ENCODE measurements around the gene BRICD5.

Gene BRICD5

DNA sequence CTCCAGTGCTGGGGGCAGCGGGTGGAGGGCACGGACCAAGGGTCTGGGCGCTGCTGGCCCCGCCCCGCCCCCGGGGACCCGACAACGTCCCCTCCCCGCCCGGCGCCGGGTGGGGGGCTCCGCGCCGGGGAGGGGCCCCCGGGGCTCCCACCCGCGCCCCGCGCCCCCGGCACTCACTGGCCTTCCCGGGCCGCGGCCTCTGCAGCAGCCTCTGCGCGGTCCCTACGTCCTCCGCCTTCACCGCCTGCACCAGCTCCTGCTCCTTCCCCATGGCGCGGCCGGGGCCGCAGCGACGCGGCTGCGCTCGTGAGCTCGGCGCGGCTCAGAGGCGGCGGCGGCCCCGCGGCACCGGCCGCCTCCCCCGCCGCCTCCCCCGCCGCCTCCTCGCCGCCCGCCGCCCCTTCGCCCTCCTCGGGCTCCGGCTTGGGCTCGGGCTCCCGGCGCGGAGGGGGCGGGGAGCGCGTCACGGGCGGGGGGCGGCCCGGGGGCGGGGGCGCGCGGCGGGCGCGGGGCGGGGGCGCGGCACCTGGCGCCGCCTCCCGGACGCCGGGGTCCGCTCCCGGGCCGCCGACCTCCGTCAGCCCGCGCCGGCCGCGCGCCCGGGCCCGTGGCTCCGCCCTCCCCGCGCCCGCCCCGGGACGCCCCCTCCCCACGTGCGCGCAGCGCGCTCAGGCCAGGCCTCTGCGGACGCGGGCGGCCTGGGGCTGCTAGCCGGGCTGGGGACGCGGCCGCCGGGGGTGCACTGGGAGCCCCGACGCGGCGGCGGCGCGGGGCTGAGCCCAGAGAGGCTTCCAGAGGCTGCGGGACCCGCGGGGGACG is 14.3 kb downstream of the BRICD5 start, which contains the start of gene CASKIN1:
TSS of gene CASKIN1 (minus strand) at position 444 of the 819 bp plus-strand sequence. CDS start at position 271, 173 bp downstream.
- Histone ChIP-seq H3K36me3 (ENCODE audit: control insufficient read depth in 2 of 2, insufficient read depth in 2 of 2, low read length in 2 of 2) (no peaks in the 10 kb centered on the region), H3K4me1 (ENCODE audit: control insufficient read depth, insufficient read depth, low read length) (peaks cover 19% of the 10 kb centered on the region), H3K27me3 (ENCODE audit: control insufficient read depth in 1 of 2, insufficient read depth in 2 of 2, low read length in 2 of 2) (peaks cover 35 to 44% of the 10 kb centered on the region in 2 donors), H3K27ac (ENCODE audit: low read length) (no peak within 1 kb of the TSS), H3K9ac (ENCODE audit: low read length in 2 of 2) (no peak within 1 kb of the TSS), H3K9me3 (ENCODE audit: control insufficient read depth in 2 of 2, low read length in 2 of 2) (no peaks in the 10 kb centered on the region), H3K4me3 (ENCODE audit: low read length in 2 of 2) (peak within 1 kb of the TSS in 1 of 2 donors; percentile 35)

DNA sequence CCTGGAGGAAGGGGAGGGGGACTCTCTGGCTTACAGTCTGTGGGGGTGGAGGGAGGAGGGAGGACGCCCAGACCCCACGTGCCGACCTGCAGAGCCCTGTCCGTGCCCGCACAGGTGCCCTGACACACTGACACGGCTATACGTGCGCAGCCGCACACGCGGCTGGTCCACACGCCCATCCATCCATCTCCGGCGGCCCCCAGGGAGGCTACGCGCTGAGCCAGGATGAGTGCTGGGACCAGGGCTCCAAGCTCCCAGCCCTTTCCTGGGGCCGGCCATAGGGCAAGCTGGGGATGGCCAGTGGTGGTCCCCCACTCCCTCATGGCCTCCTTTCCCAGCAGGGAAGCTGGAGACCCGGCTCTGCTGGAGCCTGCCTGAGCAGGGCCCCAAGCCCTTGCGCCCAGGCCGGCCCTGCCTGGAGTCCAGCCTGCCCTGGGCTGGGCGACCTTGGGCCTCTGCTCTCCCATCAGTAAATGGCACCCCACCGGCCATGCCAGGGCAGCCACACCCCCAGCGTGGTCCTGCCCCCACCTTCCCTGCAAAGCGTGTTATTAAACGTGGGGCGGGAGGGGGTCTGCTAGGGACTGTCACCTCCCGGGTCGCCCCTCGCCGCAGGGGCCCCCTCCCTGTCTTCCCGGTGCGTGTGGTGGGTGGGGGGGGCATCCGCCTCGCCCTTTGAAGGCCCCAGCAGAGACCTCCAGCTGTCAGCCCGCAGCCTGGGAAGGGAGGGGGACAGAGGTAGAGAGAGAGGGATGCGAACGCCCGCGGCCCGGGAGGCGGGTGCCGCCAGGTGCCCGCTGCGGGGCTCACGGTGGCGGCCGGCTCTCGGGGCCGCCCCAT is 15.1 kb downstream of the BRICD5 start:
- H3K27ac ChIP-seq (ENCODE audit: low read length): no peak overlapping the region
- H3K4me3 ChIP-seq (ENCODE audit: low read length in 2 of 2): peak overlapping the region in 1 of 2 donors; percentile 35
- peaks cover 35 to 44% of the 10 kb centered on the region in 2 donors for H3K27me3 ChIP-seq (ENCODE audit: control insufficient read depth in 1 of 2, insufficient read depth in 2 of 2, low read length in 2 of 2)
- no peaks in the 10 kb centered on the region for H3K36me3 ChIP-seq (ENCODE audit: control insufficient read depth in 2 of 2, insufficient read depth in 2 of 2, low read length in 2 of 2)
- H3K4me1 ChIP-seq (ENCODE audit: control insufficient read depth, insufficient read depth, low read length): peaks cover 19% of the 10 kb centered on the region
- no peak overlapping the region for H3K9ac ChIP-seq (ENCODE audit: low read length in 2 of 2)
- no peaks in the 10 kb centered on the region for H3K9me3 ChIP-seq (ENCODE audit: control insufficient read depth in 2 of 2, low read length in 2 of 2)

DNA sequence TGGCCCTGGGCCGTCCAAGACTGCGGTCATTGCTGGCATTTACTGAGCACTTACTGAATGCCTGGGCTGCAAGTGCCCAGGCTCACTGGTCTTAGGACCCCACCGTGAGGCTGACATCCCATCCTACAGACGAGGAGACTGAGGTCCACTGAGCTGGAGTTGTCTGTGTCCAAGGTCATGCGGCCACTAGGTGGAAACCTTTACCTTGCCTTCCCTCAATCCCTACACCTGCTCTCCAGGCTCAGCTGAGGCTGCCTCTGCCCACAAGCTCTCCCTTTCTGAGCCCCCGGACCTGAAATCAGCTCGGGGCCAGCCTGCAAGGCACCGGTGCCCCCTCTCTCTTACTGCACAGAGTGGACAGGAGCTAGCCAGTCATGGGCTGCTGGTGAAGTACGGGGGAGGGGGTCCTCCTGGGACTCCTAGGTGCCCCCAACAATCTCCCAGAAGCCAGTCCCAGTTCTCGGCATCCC is 15.8 kb downstream of the BRICD5 start:
- no peak overlapping the region for H3K4me3 ChIP-seq (ENCODE audit: low read length in 2 of 2)

DNA sequence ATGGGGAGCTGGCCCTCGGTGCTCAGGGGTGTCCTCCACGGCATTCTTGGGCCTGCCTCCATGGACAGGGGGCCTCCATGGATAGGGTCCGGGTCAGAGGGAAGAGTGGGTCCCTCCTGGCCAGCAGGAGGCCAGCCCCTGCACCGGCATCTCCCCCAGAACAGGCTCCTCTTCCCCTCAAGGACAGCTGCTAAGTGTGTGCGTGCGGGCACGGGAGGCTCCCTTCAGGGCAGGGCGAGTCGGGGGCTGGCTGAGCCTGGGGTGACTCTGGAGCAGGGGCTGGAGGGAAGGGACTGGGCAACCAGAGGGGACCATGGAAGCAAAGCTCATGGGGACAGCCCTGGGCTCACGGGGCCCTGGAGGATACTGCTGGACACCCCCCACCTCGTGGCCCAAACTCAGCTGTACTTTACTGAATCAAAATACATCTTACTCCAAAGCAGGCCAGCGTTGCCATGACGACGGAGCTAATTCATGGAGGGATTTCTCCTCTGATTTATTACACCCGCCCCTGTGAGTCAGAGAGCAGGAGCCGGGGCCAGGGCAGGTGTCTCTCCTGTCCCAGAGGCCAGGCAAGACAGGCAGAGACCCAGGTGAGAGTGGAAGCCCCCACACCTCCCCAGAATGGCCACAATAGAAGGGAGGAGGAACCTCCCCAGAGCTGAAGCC is 16.4 kb downstream of the BRICD5 start:
- no peak overlapping the region for H3K9ac ChIP-seq (ENCODE audit: low read length in 2 of 2)

More for the DNA sequence above, 15.8 kb downstream of the BRICD5 start:
- Histone ChIP-seq H3K9me3 (ENCODE audit: control insufficient read depth in 2 of 2, low read length in 2 of 2) (no peaks in the 10 kb centered on the region), H3K4me1 (ENCODE audit: control insufficient read depth, insufficient read depth, low read length) (peaks cover 19% of the 10 kb centered on the region), H3K36me3 (ENCODE audit: control insufficient read depth in 2 of 2, insufficient read depth in 2 of 2, low read length in 2 of 2) (no peaks in the 10 kb centered on the region), H3K27ac (ENCODE audit: low read length) (no peak overlapping the region), H3K9ac (ENCODE audit: low read length in 2 of 2) (no peak overlapping the region), H3K27me3 (ENCODE audit: control insufficient read depth in 1 of 2, insufficient read depth in 2 of 2, low read length in 2 of 2) (peaks cover 35 to 44% of the 10 kb centered on the region in 2 donors)

DNA sequence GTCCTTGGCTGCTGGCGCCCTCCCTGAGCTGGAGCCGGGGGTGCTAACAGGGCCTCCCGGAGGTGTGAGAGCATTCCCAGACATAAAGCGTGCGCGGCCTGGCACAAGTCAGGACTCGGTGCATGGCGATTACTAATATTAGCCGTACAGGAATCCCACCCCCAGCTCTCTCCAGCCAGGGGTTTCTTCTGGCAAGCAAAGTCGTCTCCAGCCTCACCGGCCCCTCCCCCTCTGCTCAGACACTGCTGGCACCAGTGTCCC is 19.3 kb downstream of the BRICD5 start:
- Histone ChIP-seq H3K27ac (ENCODE audit: low read length) (no peak overlapping the region), H3K9ac (ENCODE audit: low read length in 2 of 2) (no peak overlapping the region), H3K4me3 (ENCODE audit: low read length in 2 of 2) (no peak overlapping the region)

More for the DNA sequence above, 16.4 kb downstream of the BRICD5 start:
- no peaks in the 10 kb centered on the region for H3K36me3 ChIP-seq (ENCODE audit: control insufficient read depth in 2 of 2, insufficient read depth in 2 of 2, low read length in 2 of 2)
- peaks cover 19% of the 10 kb centered on the region for H3K4me1 ChIP-seq (ENCODE audit: control insufficient read depth, insufficient read depth, low read length)
- H3K27ac ChIP-seq (ENCODE audit: low read length): no peak overlapping the region
- H3K4me3 ChIP-seq (ENCODE audit: low read length in 2 of 2): no peak overlapping the region
- H3K27me3 ChIP-seq (ENCODE audit: control insufficient read depth in 1 of 2, insufficient read depth in 2 of 2, low read length in 2 of 2): peaks cover 35 to 44% of the 10 kb centered on the region in 2 donors
- no peaks in the 10 kb centered on the region for H3K9me3 ChIP-seq (ENCODE audit: control insufficient read depth in 2 of 2, low read length in 2 of 2)

DNA sequence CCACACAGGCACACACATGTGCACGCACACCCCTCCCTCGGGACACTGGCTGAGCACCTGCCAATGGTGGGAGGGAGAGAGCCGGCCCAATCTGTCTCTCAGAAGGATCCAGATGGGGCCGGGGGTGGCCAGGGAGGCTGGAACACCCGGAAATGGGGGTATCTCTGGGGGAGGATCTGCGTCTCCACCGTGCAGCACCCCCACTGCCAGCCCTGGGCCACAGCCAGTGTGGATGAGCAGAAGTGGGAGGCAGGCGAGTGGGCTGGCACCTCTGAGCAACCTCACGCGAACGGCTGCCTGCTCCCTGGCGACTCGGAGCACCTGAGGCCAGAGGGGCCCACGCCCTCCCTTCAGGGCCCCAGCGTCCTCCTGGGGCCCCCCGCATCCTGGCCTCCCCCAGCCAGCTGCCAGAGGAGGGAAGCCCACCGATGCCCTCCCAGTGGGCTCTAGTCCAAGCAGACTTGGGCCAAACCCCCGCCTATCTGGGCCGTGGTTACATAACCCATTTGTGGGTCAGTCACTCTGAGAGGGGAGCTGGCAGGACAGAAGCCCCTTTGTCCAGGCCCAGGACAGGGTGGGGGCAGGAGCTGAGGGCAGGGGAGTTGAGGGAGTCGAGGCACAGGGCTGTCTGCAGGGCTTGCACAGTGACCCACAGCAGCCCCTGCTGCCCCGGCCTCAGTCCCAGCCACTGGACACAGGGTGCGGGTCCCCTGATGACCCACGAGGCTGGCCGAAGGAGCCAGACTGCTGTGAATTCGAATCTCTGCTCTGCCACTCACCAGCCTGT is 19.8 kb downstream of the BRICD5 start:
- Histone ChIP-seq H3K4me1 (ENCODE audit: control insufficient read depth, insufficient read depth, low read length) (peaks cover 11% of the 10 kb centered on the region), H3K9me3 (ENCODE audit: control insufficient read depth in 2 of 2, low read length in 2 of 2) (no peaks in the 10 kb centered on the region), H3K27me3 (ENCODE audit: control insufficient read depth in 1 of 2, insufficient read depth in 2 of 2, low read length in 2 of 2) (peaks cover 22 to 26% of the 10 kb centered on the region in 2 donors), H3K36me3 (ENCODE audit: control insufficient read depth in 2 of 2, insufficient read depth in 2 of 2, low read length in 2 of 2) (no peaks in the 10 kb centered on the region), H3K4me3 (ENCODE audit: low read length in 2 of 2) (no peak overlapping the region), H3K9ac (ENCODE audit: low read length in 2 of 2) (no peak overlapping the region), H3K27ac (ENCODE audit: low read length) (no peak overlapping the region)

More for the DNA sequence above, 19.3 kb downstream of the BRICD5 start:
- Histone ChIP-seq H3K36me3 (ENCODE audit: control insufficient read depth in 2 of 2, insufficient read depth in 2 of 2, low read length in 2 of 2) (no peaks in the 10 kb centered on the region), H3K27me3 (ENCODE audit: control insufficient read depth in 1 of 2, insufficient read depth in 2 of 2, low read length in 2 of 2) (peaks cover 22 to 29% of the 10 kb centered on the region in 2 donors), H3K9me3 (ENCODE audit: control insufficient read depth in 2 of 2, low read length in 2 of 2) (no peaks in the 10 kb centered on the region), H3K4me1 (ENCODE audit: control insufficient read depth, insufficient read depth, low read length) (peaks cover 15% of the 10 kb centered on the region)

DNA sequence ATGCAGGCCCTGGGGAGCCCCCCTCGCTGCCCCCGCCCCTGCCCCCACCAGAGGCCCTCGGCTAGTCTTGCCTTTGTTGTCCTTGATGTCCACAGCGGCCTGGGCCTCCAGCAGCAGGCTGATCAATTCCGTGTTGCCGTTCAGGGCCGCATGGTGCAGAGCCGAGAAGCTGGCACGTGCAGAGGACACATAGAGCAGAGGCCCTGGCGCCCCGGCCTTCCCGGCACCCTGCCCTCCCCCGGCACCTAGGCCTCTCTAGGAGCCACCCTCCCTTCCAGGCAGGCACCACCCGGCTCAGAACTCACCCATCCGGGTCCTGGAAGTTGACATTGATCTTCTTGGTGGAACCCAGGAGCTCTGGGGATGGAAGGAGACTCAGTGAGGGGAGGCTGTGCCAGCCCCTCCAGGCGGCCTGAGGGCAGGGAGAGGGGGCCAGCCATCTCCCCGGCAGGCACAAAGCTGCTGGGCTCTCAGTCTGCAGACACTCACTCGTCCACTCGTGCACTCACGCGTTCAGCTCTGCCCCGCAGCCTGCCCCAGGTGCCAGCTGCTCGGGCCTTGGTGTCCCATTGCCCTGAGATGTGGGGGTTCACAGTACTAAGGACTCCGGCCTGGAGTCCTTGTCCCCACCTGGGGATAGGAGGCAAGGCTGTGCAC is 20.5 kb downstream of the BRICD5 start:
- Histone ChIP-seq H3K36me3 (ENCODE audit: control insufficient read depth in 2 of 2, insufficient read depth in 2 of 2, low read length in 2 of 2) (no peaks in the 10 kb centered on the region), H3K4me3 (ENCODE audit: low read length in 2 of 2) (no peak overlapping the region), H3K27ac (ENCODE audit: low read length) (no peak overlapping the region), H3K4me1 (ENCODE audit: control insufficient read depth, insufficient read depth, low read length) (peaks cover 4% of the 10 kb centered on the region), H3K27me3 (ENCODE audit: control insufficient read depth in 1 of 2, insufficient read depth in 2 of 2, low read length in 2 of 2) (peaks cover 18 to 19% of the 10 kb centered on the region in 2 donors), H3K9me3 (ENCODE audit: control insufficient read depth in 2 of 2, low read length in 2 of 2) (no peaks in the 10 kb centered on the region), H3K9ac (ENCODE audit: low read length in 2 of 2) (no peak overlapping the region)

DNA sequence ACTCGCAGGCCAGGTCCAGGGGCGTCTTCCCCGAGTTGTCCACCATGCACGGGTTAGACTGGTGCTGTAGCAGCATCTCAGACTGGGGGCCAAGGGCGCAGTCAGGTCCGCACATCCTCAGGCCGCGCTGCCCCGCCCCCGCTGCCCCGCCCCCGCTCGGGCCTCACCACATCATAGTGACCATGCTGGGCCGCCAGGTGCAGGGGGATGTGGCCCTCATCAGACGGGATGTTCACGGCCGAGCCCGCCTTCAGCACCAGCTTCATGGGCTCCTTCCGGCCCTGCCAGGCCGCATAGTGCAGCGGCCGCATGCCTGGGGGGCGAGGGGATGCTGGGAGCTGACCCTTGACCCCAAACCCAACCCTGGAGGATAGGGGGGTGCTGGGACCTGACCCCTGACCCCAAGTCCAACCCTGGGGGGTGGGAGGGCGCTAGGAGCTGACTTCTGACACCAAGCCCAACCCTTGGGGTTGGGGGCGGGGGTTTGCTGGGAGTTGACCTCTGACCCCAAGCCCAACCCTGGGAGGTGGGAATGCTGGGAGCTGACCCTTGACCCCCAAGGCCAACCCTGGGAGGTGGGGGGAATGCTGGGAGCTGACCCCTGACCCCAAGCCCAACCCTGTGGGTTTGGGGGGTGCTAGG is 21.3 kb downstream of the BRICD5 start:
- H3K9ac ChIP-seq (ENCODE audit: low read length in 2 of 2): no peak overlapping the region
- no peaks in the 10 kb centered on the region for H3K9me3 ChIP-seq (ENCODE audit: control insufficient read depth in 2 of 2, low read length in 2 of 2)
- no peaks in the 10 kb centered on the region for H3K4me1 ChIP-seq (ENCODE audit: control insufficient read depth, insufficient read depth, low read length)
- H3K27ac ChIP-seq (ENCODE audit: low read length): no peak overlapping the region
- peaks cover 10 to 11% of the 10 kb centered on the region in 2 donors for H3K27me3 ChIP-seq (ENCODE audit: control insufficient read depth in 1 of 2, insufficient read depth in 2 of 2, low read length in 2 of 2)
- no peak overlapping the region for H3K4me3 ChIP-seq (ENCODE audit: low read length in 2 of 2)
- H3K36me3 ChIP-seq (ENCODE audit: control insufficient read depth in 2 of 2, insufficient read depth in 2 of 2, low read length in 2 of 2): no peaks in the 10 kb centered on the region

DNA sequence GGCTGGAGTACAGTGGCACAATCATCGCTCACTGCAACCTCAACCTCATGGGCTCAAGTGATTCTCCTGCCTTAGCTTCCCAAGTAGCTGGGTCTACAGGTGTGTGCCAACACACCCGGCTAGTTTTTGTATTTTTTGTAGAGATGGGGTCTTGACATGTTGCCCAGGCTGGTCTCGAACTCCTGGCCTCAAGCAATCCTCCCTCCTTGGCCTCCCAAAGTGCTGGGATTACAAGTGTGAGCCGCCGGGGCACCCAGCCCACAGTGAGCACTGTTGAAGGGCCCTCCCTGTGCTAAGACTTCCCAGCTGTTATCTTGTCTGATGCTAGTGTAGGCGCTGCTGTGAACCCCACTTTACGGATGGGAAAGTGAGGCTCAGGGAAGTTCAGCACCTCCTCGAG is 22.3 kb downstream of the BRICD5 start:
- Histone ChIP-seq H3K9me3 (ENCODE audit: control insufficient read depth in 2 of 2, low read length in 2 of 2) (no peaks in the 10 kb centered on the region), H3K27ac (ENCODE audit: low read length) (no peak overlapping the region), H3K9ac (ENCODE audit: low read length in 2 of 2) (no peak overlapping the region), H3K36me3 (ENCODE audit: control insufficient read depth in 2 of 2, insufficient read depth in 2 of 2, low read length in 2 of 2) (no peaks in the 10 kb centered on the region), H3K4me1 (ENCODE audit: control insufficient read depth, insufficient read depth, low read length) (no peaks in the 10 kb centered on the region), H3K27me3 (ENCODE audit: control insufficient read depth in 1 of 2, insufficient read depth in 2 of 2, low read length in 2 of 2) (peaks cover under 1 to 2% of the 10 kb centered on the region in 2 donors), H3K4me3 (ENCODE audit: low read length in 2 of 2) (no peak overlapping the region)

Measured in stomach smooth muscle (tissue), 2 donors.